HCT116 (cell line): Measurements from ENCODE around the gene ESYT3. TPM values are rescaled to one million over a fixed set of nuclear protein-coding genes. Genes with fewer than 3 reads are reported as not detected.

Experiments used
- ATAC-seq: fragments of 200-7000 bp; cut with Tn5 transposase; 2 replicates; pipeline ENCODE4 v1.9.1; 2020; ENCODE audit warnings: mild to moderate bottlenecking, moderate library complexity
- BruUV-seq: library from RNA; stranded (reverse); fragments of 400-500 nt; replicated peaks from 2 replicates; lab custom pipeline; 2021; lab: Mats Ljungman, UMichigan
- CTCF ChIA-PET: fragments of 300-600 bp; sonication (Branson Sonifier 250); formaldehyde crosslinking; loops from one replicate; lab custom pipeline; 2021; ENCODE audit warnings: antibody characterized with exemption; lab: Charles Lee
- POLR2A ChIA-PET: fragments of 300-600, 350-600 bp; sonication (Branson Sonifier 250); formaldehyde crosslinking; loops from one replicate; lab custom pipeline; 2021; ENCODE audit warnings: antibody characterized with exemption; lab: Charles Lee
- RAD21 ChIA-PET, 2 experiments: fragments of 300-600 bp; sonication (Branson Sonifier 250); formaldehyde crosslinking; loops; one replicate each; lab custom pipeline; 2023; ENCODE audit warnings: low total read pairs in 2 of 2; ENCODE audit not compliant: uncharacterized antibody in 2 of 2, unreplicated experiment in 2 of 2, low non-redundant PET in 1 of 2; lab: Charles Lee
- DNase-seq: peaks from one replicate; pipeline ENCODE4 v3.0.0-alpha.2; 2010; ENCODE audit warnings: low read depth, low spot score
- H2AFZ ChIP-seq: fragments of 200-600 bp; shearing (Covaris generic), sonication (generic); 2 replicates; pipeline ENCODE4 v1.6.1; 2017; ENCODE audit warnings: low read depth, mixed run types, mixed read lengths, antibody characterized with exemption, low read length; ENCODE audit not compliant: poor library complexity, severe bottlenecking
- H3K27ac ChIP-seq: 2 replicates; pipeline ENCODE4 v1.5.1; 2012; ENCODE audit warnings: low read depth, low read length
- H3K27me3 ChIP-seq: fragments of 200-600 bp; sonication (generic); 2 replicates; pipeline ENCODE4 v1.6.1; 2016; ENCODE audit warnings: mixed run types, low read length, mixed read lengths; ENCODE audit not compliant: insufficient read depth
- H3K36me3 ChIP-seq, 2 experiments: fragments of 200-500 bp in 1 of 2; fragments of 200-600 bp in 1 of 2; sonication (Bioruptor generic) in 1 of 2; sonication (generic) in 1 of 2; 2 replicates each; pipeline versions ENCODE4 v1.5.1 to v1.6.1; 2014 to 2016; ENCODE audit warnings: low read length in 2 of 2, inconsistent platforms in 1 of 2, mixed read lengths in 1 of 2, mixed run types in 1 of 2; ENCODE audit not compliant: insufficient read depth in 2 of 2, control insufficient read depth in 1 of 2
- H3K4me1 ChIP-seq, 2 experiments: fragments of 200-600 bp in 1 of 2; sonication (generic) in 1 of 2; 2 replicates each; pipeline versions ENCODE4 v1.5.1 to v1.6.1; 2012 to 2017; ENCODE audit warnings: low read length in 2 of 2, inconsistent platforms in 1 of 2, mild to moderate bottlenecking in 1 of 2, mixed read lengths in 1 of 2, mixed run types in 1 of 2, moderate library complexity in 1 of 2; ENCODE audit not compliant: insufficient read depth in 2 of 2, control insufficient read depth in 1 of 2
- H3K4me2 ChIP-seq: fragments of 200-600 bp; sonication (generic); 2 replicates; pipeline ENCODE4 v1.6.1; 2017; ENCODE audit warnings: mixed run types, low read length, mixed read lengths
- H3K4me3 ChIP-seq, 2 experiments: fragments of 200-600 bp in 1 of 2; sonication (generic) in 1 of 2; replicated peaks in 1 of 2; 2 replicates each; pipeline ENCODE4 v1.5.1; 2011 to 2016; ENCODE audit warnings: low read length in 2 of 2, control low read depth in 1 of 2, low read depth in 1 of 2, mild to moderate bottlenecking in 1 of 2, mixed read lengths in 1 of 2, mixed run types in 1 of 2
- H3K79me2 ChIP-seq: fragments of 200-600 bp; sonication (generic); 2 replicates; pipeline ENCODE4 v1.6.1; 2017; ENCODE audit warnings: mild to moderate bottlenecking, mixed run types, low read length, moderate library complexity, mixed read lengths; ENCODE audit not compliant: insufficient read depth
- H3K9ac ChIP-seq: fragments of 200-600 bp; sonication (generic); 2 replicates; pipeline ENCODE4 v1.6.1; 2016; ENCODE audit warnings: low read length, mixed read lengths
- H3K9me2 ChIP-seq: fragments of 200-600 bp; sonication (generic), shearing (Covaris generic); 2 replicates; pipeline ENCODE4 v1.6.1; 2017; ENCODE audit warnings: mixed run types, mild to moderate bottlenecking, moderate library complexity; ENCODE audit not compliant: insufficient read depth
- H3K9me3 ChIP-seq, 2 experiments: fragments of 200-500 bp in 1 of 2; fragments of 200-600 bp in 1 of 2; sonication (Bioruptor generic) in 1 of 2; sonication (generic) in 1 of 2; 2 replicates each; pipeline ENCODE4 v1.6.1; 2014 to 2017; ENCODE audit warnings: low read length in 2 of 2, mixed read lengths in 2 of 2, inconsistent platforms in 1 of 2, low read depth in 1 of 2, mild to moderate bottlenecking in 1 of 2, mixed run types in 1 of 2, moderate library complexity in 1 of 2; ENCODE audit not compliant: control insufficient read depth in 1 of 2, insufficient read depth in 1 of 2
- H4K20me1 ChIP-seq: fragments of 200-600 bp; sonication (generic), shearing (Covaris generic); 2 replicates; pipeline ENCODE4 v1.6.1; 2017; ENCODE audit warnings: mixed run types, mild to moderate bottlenecking, moderate library complexity; ENCODE audit not compliant: insufficient read depth
- EGR1 ChIP-seq: IDR thresholded peaks from 2 replicates; pipeline ENCODE4 v1.6.1; 2012; ENCODE audit warnings: low read depth
- JUND ChIP-seq: IDR thresholded peaks from 2 replicates; pipeline ENCODE4 v1.6.1; 2012
- POLR2A ChIP-seq: IDR thresholded peaks from 2 replicates; pipeline ENCODE4 v1.7.0; 2011; ENCODE audit warnings: borderline replicate concordance; ENCODE audit not compliant: insufficient read depth, insufficient read length; ENCODE audit errors: extremely low read depth
- SRF ChIP-seq: IDR thresholded peaks from 2 replicates; pipeline ENCODE4 v1.6.1; 2012; ENCODE audit warnings: low read depth
- TCF7L2 ChIP-seq: IDR thresholded peaks from 2 replicates; pipeline ENCODE4 v1.7.0; 2011; ENCODE audit warnings: borderline replicate concordance, inconsistent platforms; ENCODE audit not compliant: insufficient read depth, insufficient read length; ENCODE audit errors: extremely low read depth
- ZFX ChIP-seq: fragments of 450-650 bp; IDR thresholded peaks from 2 replicates; pipeline ENCODE4 v1.6.1; 2017
- ZNF274 ChIP-seq: fragments of 200-500 bp; sonication (Bioruptor generic); IDR thresholded peaks from 2 replicates; pipeline ENCODE4 v1.6.1; 2014; ENCODE audit warnings: mild to moderate bottlenecking, low read depth, low read length, inconsistent platforms
- intact Hi-C: fragments of 100-400 bp; cut with micrococcal nuclease; formaldehyde crosslinking; loops from 2 replicates; pipeline ENCODE4 v1.10.0; 2022
- total RNA-seq: library from RNA; stranded (reverse); gene quantifications from one replicate; pipeline ENCODE4 v1.2.1, GENCODE V29; 2021; ENCODE audit not compliant: unreplicated experiment

The ESYT3 gene
- total RNA-seq, 1 experiment from 2014 or later: 0.05 TPM

GRCh38 chr3:138407236-138407907, 27.0 kb upstream of the ESYT3 start:
- Histone ChIP-seq H3K9me3 (no peaks in the 10 kb centered on the region), H3K4me3 (no peak overlapping the region), H3K9me2 (no peaks in the 10 kb centered on the region), H2AFZ (no peak overlapping the region), H3K4me2 (no peak overlapping the region), H3K79me2 (no peaks in the 10 kb centered on the region), H3K27ac (no peak overlapping the region), H3K4me1 (no peaks in the 10 kb centered on the region), H3K9ac (no peak overlapping the region), H4K20me1 (no peaks in the 10 kb centered on the region), H3K36me3 (no peaks in the 10 kb centered on the region), H3K27me3 (no peaks in the 10 kb centered on the region)
- ChIA-PET RAD21 (no interaction called here), POLR2A (no interaction called here), CTCF (no interaction called here)
- intact Hi-C loops: no loop called here
- BruUV-seq: no TSS peak
- no peak for DNase-seq
- ATAC-seq: no peak
- TF ChIP-seq JUND: no peak
- TF ChIP-seq SRF: no peak
- TF ChIP-seq EGR1: no peak
- TF ChIP-seq ZNF274: no peak
- TF ChIP-seq TCF7L2: no peak
- no peak for TF ChIP-seq ZFX

GRCh38 chr3:138408751-138409570, 25.5 kb upstream of the ESYT3 start:
- RAD21 ChIA-PET: no interaction called here
- DNase-seq: no peak
- no peak for ATAC-seq
- Histone ChIP-seq H3K4me1 (no peaks in the 10 kb centered on the region), H4K20me1 (no peaks in the 10 kb centered on the region), H3K27me3 (no peaks in the 10 kb centered on the region), H3K4me3 (no peak overlapping the region), H3K9me2 (no peaks in the 10 kb centered on the region), H3K27ac (no peak overlapping the region), H2AFZ (no peak overlapping the region), H3K36me3 (no peaks in the 10 kb centered on the region), H3K4me2 (no peak overlapping the region), H3K9me3 (no peaks in the 10 kb centered on the region), H3K9ac (no peak overlapping the region), H3K79me2 (no peaks in the 10 kb centered on the region)
- BruUV-seq: no TSS peak
- POLR2A ChIA-PET: no interaction called here
- no peak for TF ChIP-seq POLR2A
- no peak for TF ChIP-seq SRF
- CTCF ChIA-PET: interaction anchor here (0.7 to 1.0 kb wide), 2 partner anchors 9 kb away, joined by 3 to 4 read pairs; no protein-coding TSS in a partner anchor
- intact Hi-C loops: no loop called here
